Endometrium (tissue), 2 donors: Measurements from ENCODE around the gene CWC25.

ENCODE experiments used
- FAIRE-seq: peaks from 2 replicates; lab custom pipeline; 2012; peaks lifted over from hg19 to GRCh38; lab: Jason Lieb, UNC
- donor health status: control.
- donor health status: control.

The CWC25 gene

GRCh38 chr17:38783227-38783626 lies 41.9 kb downstream of the CWC25 start:
- no peak for FAIRE-seq

GRCh38 chr17:38779965-38780752 lies 45.0 kb downstream of the CWC25 start:
- no peak for FAIRE-seq

GRCh38 chr17:38777641-38778250 lies 47.4 kb downstream of the CWC25 start:
- FAIRE-seq, result no peak

- FAIRE-seq, result no peak
Measured at GRCh38 chr17:38773258-38773657, 51.9 kb downstream of the CWC25 start.

- FAIRE-seq, result no peak
Measured at GRCh38 chr17:38768417-38768816, 56.7 kb downstream of the CWC25 start.

- FAIRE-seq, result no peak
Measured at GRCh38 chr17:38766341-38766740, 58.8 kb downstream of the CWC25 start.

GRCh38 chr17:38762231-38762630 lies 62.9 kb downstream of the CWC25 start:
- FAIRE-seq, result no peak

- no peak for FAIRE-seq
Measured at GRCh38 chr17:38761612-38762011, 63.5 kb downstream of the CWC25 start.

GRCh38 chr17:38753071-38753506 lies 72.0 kb downstream of the CWC25 start:
- no peak for FAIRE-seq

GRCh38 chr17:38752308-38753070 lies 72.6 kb downstream of the CWC25 start, which contains the start of gene PSMB3:
Gene PSMB3, plus strand, starts transcription at chr17:38752741. Its CDS starts 86 bp downstream, at chr17:38752827.
- FAIRE-seq, result no peak

GRCh38 chr17:38751808-38752307 lies 73.3 kb downstream of the CWC25 start:
- FAIRE-seq, result no peak

- FAIRE-seq, result no peak
Measured at GRCh38 chr17:38751144-38751807, 73.8 kb downstream of the CWC25 start.
